Uterus (tissue), 2 donors: ENCODE results near the gene SLC5A3.

ENCODE experiments used
- POLR2A ChIP-seq, 2 donors: fragments of 450-650 bp; IDR thresholded peaks; one replicate each; pipeline ENCODE4 v1.6.1; 2016; ENCODE audit warnings: antibody characterized with exemption in 2 of 2, mild to moderate bottlenecking in 1 of 2, moderate library complexity in 1 of 2
- TF ChIP-seq, protein P1 (sequence below), 4 experiments: fragments of 200-600 bp in 2 of 4; fragments of 450-650 bp in 2 of 4; sonication (generic) in 2 of 4; IDR thresholded peaks; one replicate each; pipeline ENCODE4 v1.5.1; 2016 to 2019; ENCODE audit warnings: antibody characterized with exemption in 4 of 4, mild to moderate bottlenecking in 2 of 4, moderate library complexity in 1 of 4

DNA sequence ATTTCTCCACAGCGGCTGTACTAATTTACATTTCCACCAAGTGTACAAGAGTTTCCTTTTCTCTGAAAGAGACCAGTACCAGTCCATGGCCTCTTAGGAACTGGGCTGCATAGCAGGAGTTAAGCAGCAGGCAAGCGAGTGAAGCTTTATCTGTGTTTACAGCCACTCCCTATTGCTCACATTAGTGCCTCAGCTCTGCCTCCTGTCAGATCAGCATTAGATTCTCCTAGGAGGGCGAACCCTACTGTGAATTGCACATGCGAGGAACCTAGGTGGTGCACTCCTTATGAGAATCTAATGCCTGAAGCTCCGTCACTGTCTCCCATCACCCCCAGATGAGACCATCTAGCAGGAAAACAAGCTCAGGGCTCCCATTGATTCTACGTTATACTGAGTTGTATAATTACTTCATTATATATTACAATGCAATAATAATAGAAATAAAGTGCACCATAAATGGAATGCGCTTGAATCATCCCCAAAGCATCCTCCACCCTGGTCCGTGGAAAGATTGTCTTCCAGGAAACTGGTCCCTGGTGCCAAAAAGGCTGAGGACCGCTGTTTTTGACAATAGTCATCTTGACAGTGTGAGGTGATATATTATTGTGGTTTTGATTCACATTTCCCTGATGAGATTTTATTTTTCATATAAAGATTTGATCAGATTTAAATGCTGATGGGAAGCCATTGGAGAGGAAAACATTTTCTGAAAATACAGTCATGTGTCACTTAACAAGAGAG lies 45.5 kb upstream of the SLC5A3 start:
- TF ChIP-seq, protein P1, sequence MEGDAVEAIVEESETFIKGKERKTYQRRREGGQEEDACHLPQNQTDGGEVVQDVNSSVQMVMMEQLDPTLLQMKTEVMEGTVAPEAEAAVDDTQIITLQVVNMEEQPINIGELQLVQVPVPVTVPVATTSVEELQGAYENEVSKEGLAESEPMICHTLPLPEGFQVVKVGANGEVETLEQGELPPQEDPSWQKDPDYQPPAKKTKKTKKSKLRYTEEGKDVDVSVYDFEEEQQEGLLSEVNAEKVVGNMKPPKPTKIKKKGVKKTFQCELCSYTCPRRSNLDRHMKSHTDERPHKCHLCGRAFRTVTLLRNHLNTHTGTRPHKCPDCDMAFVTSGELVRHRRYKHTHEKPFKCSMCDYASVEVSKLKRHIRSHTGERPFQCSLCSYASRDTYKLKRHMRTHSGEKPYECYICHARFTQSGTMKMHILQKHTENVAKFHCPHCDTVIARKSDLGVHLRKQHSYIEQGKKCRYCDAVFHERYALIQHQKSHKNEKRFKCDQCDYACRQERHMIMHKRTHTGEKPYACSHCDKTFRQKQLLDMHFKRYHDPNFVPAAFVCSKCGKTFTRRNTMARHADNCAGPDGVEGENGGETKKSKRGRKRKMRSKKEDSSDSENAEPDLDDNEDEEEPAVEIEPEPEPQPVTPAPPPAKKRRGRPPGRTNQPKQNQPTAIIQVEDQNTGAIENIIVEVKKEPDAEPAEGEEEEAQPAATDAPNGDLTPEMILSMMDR (IDR thresholded peaks at IDR 0.05), result no peak
- TF ChIP-seq POLR2A (IDR thresholded peaks at IDR 0.05), result no peak
